ENCODE data around the gene DTYMK.

Gene DTYMK, protein sequence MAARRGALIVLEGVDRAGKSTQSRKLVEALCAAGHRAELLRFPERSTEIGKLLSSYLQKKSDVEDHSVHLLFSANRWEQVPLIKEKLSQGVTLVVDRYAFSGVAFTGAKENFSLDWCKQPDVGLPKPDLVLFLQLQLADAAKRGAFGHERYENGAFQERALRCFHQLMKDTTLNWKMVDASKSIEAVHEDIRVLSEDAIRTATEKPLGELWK
- 9.1 to 45.2 (median 10.8) reads per million in 3 experiments for total RNA-seq

DNA sequence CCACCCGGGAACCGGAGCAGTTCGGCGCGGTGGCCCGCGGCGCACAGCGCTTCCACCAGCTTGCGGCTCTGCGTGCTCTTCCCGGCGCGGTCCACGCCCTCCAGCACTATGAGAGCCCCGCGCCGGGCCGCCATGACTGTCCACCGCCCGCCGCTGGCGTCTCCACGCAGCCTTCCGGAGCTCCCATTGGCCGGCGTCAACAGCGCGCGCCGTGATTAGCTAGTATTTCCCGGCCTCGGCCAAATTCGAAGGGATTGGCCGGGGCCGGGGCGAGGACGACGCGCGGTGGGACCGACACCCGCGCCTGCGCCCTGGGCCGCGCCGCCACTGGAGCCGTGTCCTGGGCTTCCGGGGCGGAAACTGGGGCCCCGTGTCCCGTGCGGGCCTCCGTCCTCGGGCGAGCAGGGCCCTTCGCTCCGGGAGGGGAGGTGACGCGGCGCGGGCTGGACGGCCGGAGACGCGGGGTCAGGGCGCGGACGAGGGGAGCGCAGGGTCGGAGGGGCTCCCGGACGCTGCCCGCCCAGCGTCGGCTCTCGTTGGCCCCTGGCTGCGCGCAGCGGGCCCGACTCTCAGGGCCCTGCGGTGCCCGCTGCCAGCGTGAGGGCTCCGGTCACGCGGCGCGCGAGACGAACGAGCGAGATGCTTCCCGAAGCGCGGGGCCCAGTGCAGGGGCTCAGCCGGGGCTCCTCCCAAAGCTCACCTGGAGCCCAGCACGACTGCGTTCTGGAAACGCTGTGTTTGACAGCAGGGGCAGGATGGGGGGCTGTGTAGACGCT, at the start of gene DTYMK:
Gene DTYMK (minus strand): TSS at position 166 of the 776 bp plus-strand sequence. CDS start 32 bp downstream, at position 134.
- DNase-seq = peak; percentile 97

DNA sequence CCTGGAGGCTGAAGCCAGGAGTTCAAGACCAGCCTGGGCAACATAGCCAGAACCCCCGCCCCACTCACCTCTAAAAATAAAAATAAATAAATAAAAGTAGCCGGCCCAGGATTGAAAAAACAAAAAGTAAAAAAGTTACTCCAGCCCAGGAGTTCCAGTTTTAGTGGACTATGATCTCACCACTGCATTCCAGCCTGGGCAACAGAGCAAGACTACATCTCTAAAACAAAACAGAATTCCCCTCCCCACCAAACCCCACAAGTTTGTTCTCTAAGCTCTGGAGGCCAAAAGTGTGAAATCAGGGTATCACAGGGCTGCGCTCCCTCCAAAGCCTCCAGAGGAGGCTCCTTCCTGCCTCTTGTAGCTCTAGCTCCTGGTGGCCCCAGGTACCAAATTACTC, 49.5 kb upstream of the DTYMK start:
- DNase-seq = no peak

DNA sequence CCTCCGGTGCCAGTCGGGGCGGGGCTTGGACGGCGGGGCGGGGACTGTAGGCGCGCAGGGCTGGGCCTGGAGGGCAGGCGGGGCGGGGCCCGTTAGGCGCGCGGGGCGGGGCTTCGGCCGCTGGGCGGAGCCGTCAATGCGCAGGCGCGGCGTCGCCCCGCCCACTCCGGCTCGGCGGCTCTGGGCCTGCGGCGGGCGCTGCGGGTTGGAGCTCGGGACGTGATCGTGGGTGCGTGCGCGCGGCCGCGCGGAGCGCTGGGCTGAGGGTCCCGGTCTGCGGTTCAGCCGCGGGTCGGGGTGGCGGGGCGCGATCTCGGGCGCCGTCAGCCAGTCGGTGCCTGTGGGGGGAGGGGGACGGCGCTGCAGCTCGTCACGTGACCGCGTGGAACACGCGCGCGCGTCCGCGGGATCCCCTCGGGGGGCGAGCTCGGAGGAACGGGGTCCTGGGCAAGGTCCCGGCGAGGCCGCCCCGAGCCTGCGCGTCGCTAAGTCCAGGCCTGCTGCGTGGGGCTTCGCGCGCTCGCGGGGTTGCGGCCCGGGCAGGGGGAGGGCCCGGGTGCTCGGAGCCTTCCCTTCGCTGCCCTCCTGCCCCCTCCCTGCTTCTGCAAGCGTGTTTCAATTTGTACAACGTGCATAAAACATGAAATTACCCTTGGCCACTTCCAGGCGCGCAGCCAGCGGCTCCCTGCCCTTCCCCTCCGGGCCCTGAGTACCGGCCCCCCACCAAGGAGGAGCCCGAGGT, 48.0 kb upstream of the DTYMK start, which contains the start of gene D2HGDH:
Gene D2HGDH (plus strand): TSS at position 164 of the 742 bp plus-strand sequence. CDS start 595 bp downstream, outside the sequence.
- peak; percentile 88 for DNase-seq

DNA sequence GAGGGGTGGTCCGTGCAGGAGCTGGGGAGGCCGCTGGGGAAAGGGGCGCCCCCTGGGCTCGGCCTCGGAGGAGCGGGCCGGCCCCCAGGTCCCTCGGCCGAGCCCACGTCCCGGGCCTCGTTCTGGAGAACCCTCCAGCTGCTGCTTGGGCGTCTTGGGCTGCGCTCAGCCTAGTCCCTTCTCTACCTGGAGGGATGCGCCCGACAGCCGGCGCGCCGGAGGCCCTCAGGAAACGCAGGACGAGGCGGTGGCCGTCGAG, 47.5 kb upstream of the DTYMK start:
- no peak for DNase-seq

DNA sequence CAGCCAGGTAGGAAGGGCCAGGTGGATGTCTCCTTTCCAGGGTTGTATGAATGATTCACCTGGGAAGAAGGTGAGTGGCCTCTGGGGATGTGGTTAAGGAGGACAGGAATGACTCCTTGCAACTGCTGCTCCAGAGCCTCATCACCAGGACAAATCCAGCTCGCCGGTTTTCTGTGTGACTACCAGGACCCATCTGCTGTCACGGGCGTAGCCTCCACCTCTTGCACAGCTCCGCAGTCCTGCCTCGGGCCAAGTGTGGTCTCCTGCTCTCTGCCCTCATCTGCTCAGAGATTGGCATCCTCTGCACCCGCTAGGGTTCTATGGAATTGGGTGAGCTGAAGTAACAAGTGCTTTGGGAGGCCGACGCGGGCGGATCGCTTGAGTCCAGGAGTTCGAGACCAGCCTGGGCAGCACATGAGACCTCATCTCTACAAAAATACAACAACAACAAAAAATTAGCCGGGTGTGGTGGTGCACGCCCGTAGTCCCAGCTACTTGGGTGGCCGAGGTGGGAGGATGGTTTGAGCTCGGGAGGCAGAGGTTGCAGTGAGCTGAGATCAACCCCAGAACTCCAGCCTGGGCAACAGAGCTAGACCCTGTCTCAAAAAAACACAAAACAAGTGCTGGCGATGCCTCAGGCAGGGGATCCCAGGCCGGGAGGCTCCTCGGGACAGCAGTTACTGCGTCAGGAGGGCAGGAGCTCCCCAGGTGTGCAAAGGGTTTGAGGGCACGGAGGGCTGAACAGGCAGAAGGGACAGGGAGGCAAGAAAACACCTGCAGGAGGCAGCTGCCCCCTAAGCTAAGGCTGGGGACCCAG, 47.0 kb upstream of the DTYMK start:
- no peak for DNase-seq

DNA sequence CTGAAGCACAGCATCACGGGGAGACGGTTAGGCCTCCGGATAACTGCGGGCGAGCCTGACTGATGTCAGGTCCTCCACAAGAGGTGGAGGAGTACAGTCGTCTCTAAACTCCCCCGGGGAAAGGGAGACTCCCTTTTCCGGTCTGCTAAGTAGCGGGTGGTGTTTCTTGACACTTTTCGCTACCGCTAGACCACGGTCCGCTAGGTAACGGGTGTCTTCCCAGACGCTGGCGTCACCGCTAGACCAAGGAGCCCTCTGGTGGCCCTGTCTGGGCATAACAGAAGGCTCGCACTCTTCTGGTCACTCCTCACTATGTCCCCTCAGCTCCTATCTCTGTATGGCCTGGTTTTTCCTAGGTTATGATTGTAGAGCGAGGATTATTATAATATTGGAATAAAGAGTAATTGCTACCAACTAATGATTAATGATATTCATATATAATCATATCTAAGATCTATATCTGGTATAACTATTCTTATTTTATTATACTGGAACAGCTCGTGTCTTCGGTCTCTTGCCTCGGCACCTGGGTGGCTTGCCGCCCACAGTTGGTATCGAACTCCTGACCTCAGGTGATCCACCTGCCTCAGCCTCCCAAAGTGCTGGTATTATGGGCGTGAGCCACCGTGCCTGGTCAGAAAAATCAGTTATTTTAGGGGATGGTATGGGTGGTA, 46.0 kb upstream of the DTYMK start:
- peak; percentile 41 for DNase-seq

DNA sequence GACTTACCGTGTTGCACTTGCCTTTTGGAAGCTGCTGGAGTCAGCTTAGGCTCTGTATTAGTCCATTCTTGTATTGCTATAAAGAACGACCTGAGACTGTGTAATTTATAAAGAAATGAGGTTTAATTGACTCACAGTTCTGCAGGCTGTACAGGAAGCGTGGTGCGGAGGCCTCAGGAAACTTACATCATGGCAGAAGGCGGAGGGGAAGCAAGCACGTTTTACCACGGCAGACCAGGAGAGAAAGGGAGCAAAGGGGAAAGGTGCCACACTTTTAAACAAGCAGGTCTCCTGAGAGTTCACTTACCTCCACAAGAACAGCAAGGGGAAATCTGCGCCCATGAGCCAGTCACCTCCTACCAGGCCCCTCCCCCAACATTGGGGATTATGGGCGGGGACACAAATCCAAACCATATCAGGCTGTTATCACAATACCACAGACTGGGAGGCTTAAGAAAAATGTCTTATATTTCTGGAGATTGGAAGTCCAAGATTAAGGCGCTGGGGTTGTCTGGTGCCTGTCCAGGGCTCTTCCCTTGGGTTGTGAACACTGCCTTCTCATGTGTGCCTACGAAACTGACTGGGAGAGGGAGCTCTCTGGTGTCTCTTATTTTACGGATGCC, 44.2 kb upstream of the DTYMK start:
- no peak for DNase-seq

DNA sequence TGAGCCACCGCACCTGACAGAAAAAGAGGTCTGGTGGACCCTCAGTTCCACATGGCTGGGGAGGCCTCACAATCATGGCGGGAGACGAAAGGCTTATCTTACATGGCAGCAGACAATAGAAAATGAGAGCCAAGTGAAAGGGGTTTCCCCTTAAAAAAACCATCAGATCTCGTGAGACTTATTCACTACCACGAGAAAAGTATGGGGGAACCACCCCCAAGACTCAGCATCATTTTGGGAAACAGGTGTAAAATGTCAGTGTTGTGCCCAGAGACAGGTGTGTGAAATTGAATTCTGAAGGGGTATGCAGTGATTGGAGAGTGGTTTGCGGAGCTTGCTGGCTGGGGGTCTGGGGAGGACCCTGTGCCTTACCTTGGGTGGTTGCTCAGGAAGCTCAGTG, 43.3 kb upstream of the DTYMK start:
- no peak for DNase-seq

DNA sequence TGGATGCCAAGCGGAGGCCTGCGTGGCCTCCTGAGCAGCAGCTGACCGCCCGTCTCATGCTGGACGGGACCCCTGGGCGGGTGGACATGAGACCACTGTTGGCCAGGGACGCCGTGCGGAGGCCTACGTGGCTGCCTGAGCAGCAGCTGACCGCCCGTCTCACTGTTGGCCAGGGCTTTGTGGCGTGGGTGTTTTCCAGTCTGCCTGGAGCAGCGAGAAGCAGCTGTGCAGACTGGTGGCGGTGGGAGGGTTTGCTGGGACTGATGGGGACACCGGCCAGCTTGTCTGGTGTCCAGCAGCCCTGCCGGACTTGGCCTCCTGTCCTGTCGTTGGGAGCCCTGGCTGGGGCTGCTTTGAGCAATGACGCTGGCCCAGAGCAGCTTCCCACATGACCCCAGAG, 42.0 kb upstream of the DTYMK start:
- DNase-seq = no peak

DNA sequence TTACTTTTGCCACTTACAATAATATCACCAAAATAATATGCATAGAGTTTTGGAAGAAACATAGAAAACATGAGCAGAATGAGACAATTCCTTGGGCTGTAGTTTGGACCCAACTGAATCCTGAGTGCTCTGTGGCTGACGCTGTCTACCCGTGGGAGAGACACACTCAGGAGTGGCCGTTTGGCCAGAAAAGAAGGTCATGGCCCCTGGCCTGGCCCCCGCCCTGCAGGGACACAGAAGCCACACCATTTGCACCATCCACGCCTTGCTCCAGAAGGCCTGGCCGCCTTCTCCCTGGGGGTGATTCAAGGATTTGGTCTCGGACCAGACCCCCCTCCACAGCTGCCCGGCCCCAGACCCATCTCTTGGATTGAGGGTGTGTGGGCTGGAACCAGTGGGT, 41.4 kb upstream of the DTYMK start:
- DNase-seq = no peak

DNA sequence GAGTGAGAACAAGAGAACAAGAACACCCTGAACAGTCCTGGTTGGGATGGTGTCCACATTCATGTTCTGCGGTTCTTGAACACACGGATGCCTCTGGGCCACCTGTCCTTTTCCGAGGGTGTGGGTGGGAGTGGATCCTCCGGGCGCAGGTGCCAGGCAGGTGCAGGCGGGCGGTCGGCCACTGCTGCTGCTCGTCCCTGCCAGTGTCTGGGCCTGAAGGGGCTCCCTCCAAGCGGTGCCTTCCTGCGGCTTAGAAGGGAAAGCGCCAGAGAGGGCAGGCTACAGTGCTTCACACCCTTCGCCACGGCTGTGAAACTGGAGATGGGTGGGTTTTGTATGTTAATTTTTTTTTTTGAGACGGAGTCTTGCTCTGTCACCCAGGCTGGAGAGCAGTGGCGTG, 39.8 kb upstream of the DTYMK start:
- no peak for DNase-seq

DNA sequence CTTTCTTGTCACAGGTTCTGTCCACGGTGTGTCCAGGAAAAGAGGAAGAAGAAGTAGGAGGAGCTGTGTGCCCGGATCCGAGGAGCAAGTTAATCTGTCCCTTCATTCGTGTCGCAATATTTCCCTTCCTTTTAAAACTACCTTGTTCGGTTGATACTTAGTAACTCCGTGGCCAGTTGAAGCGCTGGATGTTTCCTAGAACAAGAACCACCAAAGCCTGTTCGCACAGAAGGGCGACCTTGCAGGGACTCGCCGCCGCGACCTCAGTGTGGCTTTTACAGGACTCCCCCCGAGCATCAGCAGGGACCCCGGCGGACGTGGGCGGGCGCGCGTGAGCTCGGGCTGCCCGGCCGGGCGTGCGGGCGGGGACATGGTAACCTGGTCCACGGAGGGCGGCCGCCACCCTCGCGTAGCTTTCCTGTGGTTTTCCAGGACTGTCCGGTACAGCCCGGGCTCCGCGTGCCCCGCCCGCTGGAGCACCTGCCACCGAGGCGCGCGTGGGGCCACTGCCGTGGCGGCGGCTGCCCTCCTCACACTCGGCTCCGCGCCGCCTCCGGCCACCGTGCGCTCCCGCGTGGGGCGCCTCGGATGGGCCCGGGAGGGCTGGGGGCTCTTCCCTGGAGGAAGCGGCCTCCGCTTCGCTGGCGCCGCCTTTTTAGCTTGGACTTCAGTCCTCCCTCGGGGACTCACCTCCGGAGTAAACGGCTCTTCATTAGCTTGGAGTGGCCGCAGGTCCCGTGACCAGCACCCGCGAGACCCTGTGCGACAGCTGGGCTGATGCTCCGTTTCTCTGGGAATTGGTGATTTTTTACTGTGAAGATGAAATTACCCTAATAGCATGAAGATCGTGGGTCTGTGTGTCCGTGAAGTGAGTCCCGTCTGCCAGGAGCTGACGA, 38.6 kb upstream of the DTYMK start:
- no peak for DNase-seq

DNA sequence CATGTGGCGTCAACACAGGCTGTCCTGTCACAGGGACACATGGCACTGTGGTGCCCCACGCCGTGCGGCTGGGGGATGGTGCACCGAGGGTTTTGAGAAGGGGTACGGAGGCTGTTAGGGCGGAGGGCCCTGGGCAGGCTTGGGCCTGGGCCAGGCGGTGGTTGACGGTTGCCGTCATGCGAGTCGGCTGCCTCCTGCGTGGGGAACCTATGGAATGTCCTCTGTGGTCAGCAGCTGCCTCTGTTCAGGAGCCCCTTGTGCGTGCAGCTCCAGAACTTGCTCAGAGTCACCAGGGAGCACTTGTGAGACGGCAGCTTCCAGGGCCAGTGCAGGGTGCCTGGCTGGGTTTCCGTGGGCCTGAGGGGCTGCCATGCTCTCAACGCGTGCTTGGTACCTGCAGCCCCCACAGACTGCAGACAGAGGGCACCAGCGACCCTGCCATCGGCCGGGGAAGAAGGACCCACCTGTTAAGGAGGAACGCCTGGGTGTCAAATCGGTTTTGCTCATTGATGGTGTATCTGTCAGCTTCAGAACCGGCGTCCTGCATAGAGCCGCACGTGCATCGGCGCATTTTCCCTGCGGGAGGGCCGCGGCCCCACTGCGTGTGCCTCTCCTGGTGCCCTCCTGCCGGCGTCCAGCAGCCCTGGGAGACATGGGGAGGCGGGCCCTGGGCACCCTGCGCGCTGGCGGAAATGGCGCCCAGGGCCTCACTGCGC, 37.8 kb upstream of the DTYMK start:
- DNase-seq = no peak

DNA sequence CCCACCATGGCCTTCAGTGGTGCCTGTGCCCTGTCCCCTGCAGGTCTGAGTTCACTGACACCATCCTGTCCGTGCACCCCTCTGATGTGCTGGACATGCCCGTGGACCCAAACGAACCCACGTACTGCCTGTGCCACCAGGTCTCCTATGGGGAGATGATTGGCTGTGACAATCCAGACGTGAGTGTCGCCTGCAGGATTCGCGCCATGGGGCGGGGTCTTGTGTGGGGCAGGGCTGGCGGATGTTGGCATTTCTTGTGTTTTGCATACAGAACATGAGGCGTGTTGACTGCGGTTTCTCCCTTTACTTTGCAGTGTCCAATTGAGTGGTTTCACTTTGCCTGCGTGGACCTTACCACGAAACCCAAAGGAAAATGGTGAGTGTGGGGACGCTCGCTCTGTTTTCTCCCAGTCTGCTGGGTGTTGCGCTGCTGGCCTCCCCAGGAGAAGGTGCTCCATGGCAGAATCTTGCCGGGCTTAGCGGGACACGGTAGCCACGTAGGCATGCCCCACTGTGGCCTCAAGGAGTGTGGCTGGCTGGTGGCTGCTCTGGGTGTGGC, 36.4 kb upstream of the DTYMK start:
- no peak for DNase-seq

DNA sequence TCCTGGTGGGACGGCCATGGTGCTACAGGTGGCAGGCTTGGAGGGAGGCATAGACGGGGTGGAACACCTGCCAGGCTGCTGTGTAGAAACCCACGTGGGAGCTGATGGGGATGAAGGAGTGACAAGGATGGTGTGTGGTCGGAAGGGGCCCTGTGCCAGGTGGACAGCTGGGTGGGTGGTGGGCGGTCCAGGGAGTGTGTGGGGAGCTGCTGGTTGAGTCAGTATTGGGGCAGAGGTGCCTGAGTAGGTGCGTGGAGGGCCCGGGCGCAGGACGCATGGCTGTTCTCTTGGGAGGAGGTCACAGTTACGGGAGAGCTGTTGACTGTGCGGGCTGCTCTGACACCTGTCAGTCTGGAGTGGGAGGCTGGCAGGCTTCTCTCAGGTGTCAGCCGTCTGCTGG, 35.2 kb upstream of the DTYMK start:
- DNase-seq = no peak

DNA sequence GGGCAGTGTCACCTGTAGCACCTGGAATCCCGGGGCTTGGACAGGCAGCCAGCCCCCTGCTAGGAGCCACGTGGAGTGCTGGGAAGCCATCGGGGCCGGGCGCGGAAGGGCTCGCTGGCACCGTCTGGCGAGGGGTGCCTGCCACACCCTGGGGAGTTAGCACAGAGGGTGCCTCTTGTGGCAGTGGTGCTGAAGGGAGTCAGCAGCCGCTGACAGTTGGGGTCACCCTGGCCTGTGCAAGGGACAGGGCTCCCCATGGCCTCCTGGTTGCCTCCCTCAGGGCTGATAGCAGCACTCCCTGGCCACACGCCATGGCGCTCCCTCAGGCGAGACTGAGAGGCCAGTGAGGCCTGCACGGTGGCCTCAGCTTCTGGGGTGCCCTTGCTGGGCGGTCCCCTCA, 33.9 kb upstream of the DTYMK start:
- DNase-seq = no peak

DNA sequence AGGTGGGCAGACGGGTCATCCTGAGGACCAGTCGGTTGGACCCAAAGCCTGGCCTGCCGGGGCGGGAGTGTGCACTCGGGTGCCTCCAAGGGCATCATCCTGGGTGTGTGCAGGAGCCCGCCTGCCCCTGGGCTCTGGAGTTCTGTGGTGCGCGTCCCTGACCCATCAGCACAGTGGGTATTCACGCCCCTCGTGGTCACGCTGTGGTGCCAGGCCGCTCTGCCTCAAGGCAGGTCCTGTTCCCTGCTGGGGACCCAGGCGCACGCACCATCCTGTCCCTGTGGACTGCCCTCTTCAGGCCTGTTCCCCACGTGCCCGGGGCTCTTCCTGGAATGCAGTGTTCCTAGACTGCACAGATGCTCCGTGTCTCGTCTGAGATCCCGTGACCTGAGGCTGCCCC, 33.5 kb upstream of the DTYMK start:
- no peak for DNase-seq

DNA sequence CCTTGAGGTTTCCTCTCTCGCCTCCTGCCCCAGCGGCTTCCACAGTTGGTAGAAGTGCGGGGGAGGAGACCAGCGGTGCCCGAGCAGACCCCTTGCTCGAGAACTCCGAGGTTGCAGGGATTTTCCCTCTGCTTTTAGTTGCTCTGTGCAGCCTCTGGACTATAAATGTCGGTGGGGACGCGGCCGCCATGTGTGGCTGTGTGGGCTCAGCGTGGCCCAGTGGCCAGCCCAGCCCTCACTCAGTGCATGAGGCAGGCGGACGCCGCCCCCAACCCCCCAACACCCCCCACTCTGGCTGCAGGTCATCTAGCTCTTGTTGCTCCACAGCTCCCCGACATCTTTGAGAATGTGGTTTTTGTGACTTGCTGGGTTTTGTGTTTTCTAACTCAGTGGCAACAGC, 32.5 kb upstream of the DTYMK start:
- no peak for DNase-seq

DNA sequence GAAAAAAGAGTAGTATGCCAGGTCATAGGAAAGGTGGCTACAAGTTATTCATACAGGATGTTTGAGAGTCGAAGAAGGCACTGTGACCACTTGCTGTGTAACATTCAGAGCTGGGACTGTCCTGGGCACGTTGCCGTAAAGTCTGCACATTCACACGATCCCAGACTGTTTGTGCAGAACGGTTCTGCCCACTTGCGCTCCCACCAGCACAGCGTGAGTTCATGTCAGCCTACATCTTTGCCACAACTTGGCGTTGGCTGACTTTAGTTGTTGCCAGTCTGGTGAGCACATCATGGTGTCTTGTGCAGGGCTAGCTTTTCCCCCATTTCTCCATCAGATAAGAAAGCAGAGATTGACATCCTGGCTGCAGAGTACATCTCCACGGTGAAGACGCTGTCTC, 22.3 kb upstream of the DTYMK start:
- no peak for DNase-seq

DNA sequence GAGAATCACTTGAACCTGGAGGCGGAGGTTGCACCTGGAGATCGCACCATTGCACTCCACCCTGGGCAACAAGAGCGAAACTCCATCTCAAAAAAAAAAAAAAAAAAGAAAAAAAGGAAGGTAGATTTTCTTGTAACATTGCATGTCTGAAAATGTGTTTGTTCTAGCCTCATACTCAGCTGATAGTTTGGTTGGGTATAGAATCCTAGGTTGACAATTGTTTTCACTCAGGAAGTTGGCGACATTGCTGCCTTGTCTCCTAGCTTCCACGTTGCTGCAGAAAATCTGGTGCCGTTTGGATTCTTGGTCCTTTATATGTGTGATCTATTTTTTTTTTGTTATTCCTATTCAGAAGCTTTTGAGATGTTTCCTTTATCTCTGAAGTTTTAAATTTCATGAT, 19.9 kb upstream of the DTYMK start:
- no peak for DNase-seq
